Measurements from ENCODE around the gene DPEP2. TPM values are rescaled to one million over a fixed set of nuclear protein-coding genes. Genes with fewer than 3 reads are reported as not detected.

The DPEP2 gene
- total RNA-seq, 1 experiment from 2014 or later, result not detected

Other genes with a start within 250 kb of the DPEP2 start
- gene RANBP10, start 192.9 kb downstream of the DPEP2 start, total RNA-seq (2014; rRNA removed; shearing (Covaris generic)), result 1.7 and 3.2 TPM in 2 replicates
- gene TSNAXIP1, start 192.6 kb downstream of the DPEP2 start, total RNA-seq (2014; rRNA removed; shearing (Covaris generic)), result 0.48 TPM in 1 of 2 replicates, not detected in the other
- gene THAP11, start 157.2 kb downstream of the DPEP2 start, total RNA-seq (2014; rRNA removed; shearing (Covaris generic)), result 39.5 and 43.7 TPM in 2 replicates
- 95.0 and 256 TPM in 2 replicates for gene NUTF2, start 152.6 kb downstream of the DPEP2 start, total RNA-seq (2014; rRNA removed; shearing (Covaris generic))
- gene CENPT, start 151.8 kb downstream of the DPEP2 start, total RNA-seq (2014; rRNA removed; shearing (Covaris generic)), result 12.0 and 20.8 TPM in 2 replicates
- 28.3 and 35.3 TPM in 2 replicates for gene EDC4, start 126.4 kb downstream of the DPEP2 start, total RNA-seq (2014; rRNA removed; shearing (Covaris generic))
- not detected in 2 replicates for gene NRN1L, start 114.6 kb downstream of the DPEP2 start, total RNA-seq (2014; rRNA removed; shearing (Covaris generic))
- gene PSKH1, start 106.2 kb downstream of the DPEP2 start, total RNA-seq (2014; rRNA removed; shearing (Covaris generic)), result 7.7 and 8.1 TPM in 2 replicates
- gene CTRL, start 67.6 kb downstream of the DPEP2 start, total RNA-seq (2014; rRNA removed; shearing (Covaris generic)), result 0.25 TPM in 1 of 2 replicates, not detected in the other
- 48.7 and 65.7 TPM in 2 replicates for gene PSMB10, start 62.6 kb downstream of the DPEP2 start, total RNA-seq (2014; rRNA removed; shearing (Covaris generic))
- gene LCAT, start 55.4 kb downstream of the DPEP2 start, total RNA-seq (2014; rRNA removed; shearing (Covaris generic)), result 1.1 TPM in 1 of 2 replicates, not detected in the other
- gene SLC12A4, start 30.8 kb downstream of the DPEP2 start, total RNA-seq (2014; rRNA removed; shearing (Covaris generic)), result 9.3 and 13.9 TPM in 2 replicates
- not detected in 2 replicates for gene DPEP3, start 19.0 kb downstream of the DPEP2 start, total RNA-seq (2014; rRNA removed; shearing (Covaris generic))
- not detected in 2 replicates for gene DPEP2NB, start 16.4 kb upstream of the DPEP2 start, total RNA-seq (2014; rRNA removed; shearing (Covaris generic))
- gene DDX28, start 23.7 kb upstream of the DPEP2 start, total RNA-seq (2014; rRNA removed; shearing (Covaris generic)), result 15.1 and 19.6 TPM in 2 replicates
- 23.6 and 25.3 TPM in 2 replicates for gene DUS2, start 23.8 kb upstream of the DPEP2 start, total RNA-seq (2014; rRNA removed; shearing (Covaris generic))
- gene NFATC3, start 85.9 kb upstream of the DPEP2 start, total RNA-seq (2014; rRNA removed; shearing (Covaris generic)), result 22.3 and 24.9 TPM in 2 replicates
- gene ESRP2, start 236.6 kb upstream of the DPEP2 start, total RNA-seq (2014; rRNA removed; shearing (Covaris generic)), result 0.21 TPM in 1 of 2 replicates, not detected in the other
- gene PLA2G15, start 245.9 kb upstream of the DPEP2 start, total RNA-seq (2014; rRNA removed; shearing (Covaris generic)), result 14.8 and 22.1 TPM in 2 replicates

Measured in H4 (cell line).